Gastrocnemius medialis (tissue), 4 donors: ENCODE data around the gene RBM45. TPM values are rescaled to one million over a fixed set of nuclear protein-coding genes. Genes with fewer than 3 reads are reported as not detected.

Experiments
- ATAC-seq, 2 donors: fragments of 150-250 bp; one replicate each; pipeline ENCODE4 v1.9.1; 2016
- DNase-seq, 2 donors: peaks; one replicate each; pipeline ENCODE4 v3.0.0-alpha.2; 2019
- H3K27ac ChIP-seq, 4 donors: fragments of 200-600 bp; sonication (generic); 1 replicate in 1 of 4; 2 replicates in 3 of 4; pipeline ENCODE4 v1.5.1; 2016 to 2018; ENCODE audit warnings: mild to moderate bottlenecking in 2 of 4, moderate library complexity in 1 of 4
- H3K27me3 ChIP-seq, 3 donors: fragments of 200-600 bp; sonication (generic) in 2 of 3; 1 replicate in 1 of 3; 2 replicates in 2 of 3; pipeline versions ENCODE4 v1.5.1 to v1.6.0; 2016 to 2019; ENCODE audit warnings: mild to moderate bottlenecking in 1 of 3, moderate library complexity in 1 of 3
- H3K36me3 ChIP-seq, 2 donors: fragments of 200-600 bp; sonication (generic) in 1 of 2; one replicate each; pipeline ENCODE4 v1.5.1; 2017 to 2018
- H3K4me1 ChIP-seq, 2 donors: fragments of 200-600 bp; sonication (generic) in 1 of 2; one replicate each; pipeline ENCODE4 v1.5.1; 2016 to 2017; ENCODE audit warnings: mild to moderate bottlenecking in 2 of 2
- H3K4me3 ChIP-seq, 4 donors: fragments of 200-600 bp; sonication (generic) in 3 of 4; 1 replicate in 1 of 4; 2 replicates in 3 of 4; pipeline ENCODE4 v1.5.1; 2016 to 2019; ENCODE audit warnings: mild to moderate bottlenecking in 2 of 4
- H3K9me3 ChIP-seq, 3 donors: fragments of 200-600 bp; sonication (generic) in 2 of 3; 1 replicate in 1 of 3; 2 replicates in 2 of 3; pipeline ENCODE4 v1.5.1; 2016 to 2019
- POLR2A ChIP-seq, 2 donors: fragments of 450-650 bp; IDR thresholded peaks; one replicate each; pipeline ENCODE4 v1.6.1; 2017; ENCODE audit warnings: antibody characterized with exemption in 2 of 2, mild to moderate bottlenecking in 2 of 2, moderate library complexity in 2 of 2
- in situ Hi-C, 4 donors: fragments of 200-750 bp; cut with MboI; loops; one replicate each; pipeline versions ENCODE4 v1.15.0 to v1.8.0; 2017; ENCODE audit warnings: low sequenced_read_pairs in 4 of 4
- intact Hi-C: fragments of 100-400 bp; cut with DNase I; formaldehyde crosslinking; loops from one replicate; pipeline ENCODE4 v1.15.1; 2023; ENCODE audit warnings: low total_unique reads
- total RNA-seq, 4 donors: library from RNA; depleted of rRNA; stranded (reverse); fragments of >200 nt; gene quantifications; one replicate each; pipeline versions ENCODE4 v1.1.0 to v1.2.3, GENCODE V29; 2016
- TF ChIP-seq, protein P1 (sequence below), 5 experiments: fragments of 450-650 bp in 3 of 5; fragments of 200-600 bp in 2 of 5; sonication (generic) in 2 of 5; IDR thresholded peaks in 4 of 5; conservative IDR thresholded peaks in 1 of 5; 1 replicate in 4 of 5; 2 replicates in 1 of 5; pipeline ENCODE4 v1.5.1; 2016 to 2019; ENCODE audit warnings: antibody characterized with exemption in 5 of 5, mild to moderate bottlenecking in 3 of 5, moderate library complexity in 3 of 5

Gene RBM45
- total RNA-seq, 4 donors from 2014 or later, result 2.0 to 8.1 (median 5.5) TPM

DNA sequence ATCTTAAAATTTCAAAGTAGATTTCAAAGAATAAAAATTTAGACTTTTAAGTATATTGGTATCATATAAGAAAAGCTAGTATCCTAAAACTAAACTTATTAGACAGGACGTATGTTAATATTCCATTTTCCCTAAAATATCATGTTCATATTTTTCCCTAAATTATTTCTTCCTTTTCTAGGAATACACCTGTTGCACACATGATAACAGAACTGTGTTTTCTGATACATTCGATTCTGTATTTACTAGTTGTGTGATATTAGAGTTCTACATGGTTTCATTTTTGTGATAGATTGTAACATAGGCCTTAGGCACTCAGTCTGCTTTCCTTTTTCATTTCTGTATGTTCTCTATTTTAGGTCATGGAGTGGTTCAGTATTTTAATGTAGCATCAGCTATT, 10.9 kb downstream of the RBM45 start:
- intact Hi-C loops, result no loop called here
- no peak for TF ChIP-seq POLR2A (IDR thresholded peaks at IDR 0.05)
- TF ChIP-seq, protein P1, sequence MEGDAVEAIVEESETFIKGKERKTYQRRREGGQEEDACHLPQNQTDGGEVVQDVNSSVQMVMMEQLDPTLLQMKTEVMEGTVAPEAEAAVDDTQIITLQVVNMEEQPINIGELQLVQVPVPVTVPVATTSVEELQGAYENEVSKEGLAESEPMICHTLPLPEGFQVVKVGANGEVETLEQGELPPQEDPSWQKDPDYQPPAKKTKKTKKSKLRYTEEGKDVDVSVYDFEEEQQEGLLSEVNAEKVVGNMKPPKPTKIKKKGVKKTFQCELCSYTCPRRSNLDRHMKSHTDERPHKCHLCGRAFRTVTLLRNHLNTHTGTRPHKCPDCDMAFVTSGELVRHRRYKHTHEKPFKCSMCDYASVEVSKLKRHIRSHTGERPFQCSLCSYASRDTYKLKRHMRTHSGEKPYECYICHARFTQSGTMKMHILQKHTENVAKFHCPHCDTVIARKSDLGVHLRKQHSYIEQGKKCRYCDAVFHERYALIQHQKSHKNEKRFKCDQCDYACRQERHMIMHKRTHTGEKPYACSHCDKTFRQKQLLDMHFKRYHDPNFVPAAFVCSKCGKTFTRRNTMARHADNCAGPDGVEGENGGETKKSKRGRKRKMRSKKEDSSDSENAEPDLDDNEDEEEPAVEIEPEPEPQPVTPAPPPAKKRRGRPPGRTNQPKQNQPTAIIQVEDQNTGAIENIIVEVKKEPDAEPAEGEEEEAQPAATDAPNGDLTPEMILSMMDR (IDR thresholded peaks at IDR 0.05 in 4 of 5, conservative IDR thresholded peaks at IDR 0.05 in 1 of 5), result no peak
- in situ Hi-C loops, result no loop called here

DNA sequence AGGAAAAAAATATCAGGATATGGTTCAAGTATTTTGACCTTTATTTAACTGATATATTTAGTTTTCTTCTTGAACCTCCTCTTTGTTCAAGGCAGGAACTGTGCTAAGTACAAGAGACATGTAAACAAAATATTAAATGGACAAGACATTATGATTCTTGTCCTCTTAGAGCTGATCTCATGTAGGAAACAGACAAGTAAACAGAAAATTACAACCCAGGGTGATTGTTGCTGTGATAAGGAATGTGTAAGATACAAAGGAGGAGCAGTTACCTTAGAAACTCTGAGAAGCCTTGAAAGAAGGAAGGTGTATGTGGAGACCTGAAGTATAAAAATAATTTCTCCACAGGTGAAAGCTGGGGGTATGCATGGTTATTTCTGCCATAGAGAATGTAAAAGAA, 12.9 kb downstream of the RBM45 start:
- intact Hi-C loops (no loop called here), in situ Hi-C loops (loop anchor here in 1 of 4 donors (25.0 kb wide), 1 partner anchor 162 kb away; no protein-coding TSS in a partner anchor)
- Histone ChIP-seq H3K9me3 (no peaks in the 10 kb centered on the region), H3K27me3 (no peaks in the 10 kb centered on the region), H3K4me1 (peaks cover 4 to 13% of the 10 kb centered on the region in 2 donors), H3K36me3 (peaks cover 2 to 53% of the 10 kb centered on the region in 2 donors), H3K4me3 (no peak overlapping the region), H3K27ac (no peak overlapping the region)
- no peak for TF ChIP-seq POLR2A (IDR thresholded peaks at IDR 0.05)
- TF ChIP-seq, protein P1 (IDR thresholded peaks at IDR 0.05 in 4 of 5, conservative IDR thresholded peaks at IDR 0.05 in 1 of 5), result no peak
- ATAC-seq (no peak), DNase-seq (no peak)

More for the DNA sequence above, 10.9 kb downstream of the RBM45 start:
- Histone ChIP-seq H3K9me3 (no peaks in the 10 kb centered on the region), H3K36me3 (peaks cover 2 to 53% of the 10 kb centered on the region in 2 donors), H3K27me3 (no peaks in the 10 kb centered on the region), H3K4me1 (no peaks in the 10 kb centered on the region), H3K27ac (no peak overlapping the region), H3K4me3 (no peak overlapping the region)
- ATAC-seq (no peak), DNase-seq (no peak)

DNA sequence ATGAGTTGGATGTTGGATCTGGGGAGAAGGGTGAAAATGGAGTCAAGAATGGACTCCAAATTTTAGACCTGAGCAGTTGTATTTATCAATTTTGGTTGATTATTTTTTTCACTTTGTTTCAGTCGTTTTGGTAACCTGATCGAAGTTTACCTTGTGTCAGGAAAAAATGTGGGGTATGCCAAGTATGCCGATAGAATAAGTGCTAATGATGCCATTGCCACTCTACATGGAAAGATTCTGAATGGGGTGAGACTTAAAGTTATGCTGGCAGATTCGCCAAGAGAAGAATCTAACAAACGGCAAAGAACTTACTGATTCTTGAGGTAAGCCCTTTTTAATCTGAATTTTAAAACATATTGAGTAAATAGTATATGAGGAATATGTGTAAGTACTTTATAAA, 13.6 kb downstream of the RBM45 start:
- intact Hi-C loops, result no loop called here
- peaks cover 2 to 51% of the 10 kb centered on the region in 2 donors for H3K36me3 ChIP-seq

DNA sequence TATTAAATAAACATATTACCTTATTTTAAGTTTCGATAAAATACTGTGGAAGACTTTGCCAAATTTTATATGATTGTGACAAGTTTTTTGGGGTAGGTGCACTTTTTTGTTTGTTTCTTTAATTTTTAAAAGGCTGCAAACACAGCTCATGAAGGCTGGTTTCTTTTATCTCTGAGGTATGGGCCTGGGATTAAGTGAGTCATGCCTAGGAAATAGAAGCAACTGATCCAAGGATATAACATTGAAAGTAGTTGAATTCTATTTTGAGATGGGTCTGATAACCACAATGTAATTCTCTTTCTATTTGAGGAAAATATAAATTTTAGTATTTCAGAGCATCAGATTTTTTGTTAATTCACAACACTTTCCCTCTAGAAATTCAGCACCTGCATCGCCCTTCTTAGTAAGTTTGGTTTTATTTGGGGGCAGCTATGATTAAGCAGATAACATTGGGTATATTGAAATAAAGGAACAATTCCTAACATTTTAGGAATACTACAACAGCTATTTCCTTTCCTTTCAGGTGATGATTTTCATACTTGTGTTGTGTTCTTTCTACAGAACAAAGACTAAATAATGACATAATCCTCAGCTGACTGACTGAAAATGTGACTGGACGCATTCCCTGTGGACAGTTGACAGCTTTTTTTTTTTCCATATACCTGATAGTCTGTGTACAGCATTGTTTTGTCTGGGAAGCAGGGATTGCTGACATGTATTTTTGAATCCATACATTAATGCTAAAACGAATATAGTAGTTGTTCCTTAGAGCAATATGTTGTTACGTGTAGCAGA, 16.8 kb downstream of the RBM45 start:
- Histone ChIP-seq H3K27ac (peak overlapping the region; percentile 25 to 55 (median 44)), H3K27me3 (no peaks in the 10 kb centered on the region), H3K36me3 (peaks cover 0 to 20% of the 10 kb centered on the region in 2 donors), H3K4me3 (no peak overlapping the region), H3K9me3 (no peaks in the 10 kb centered on the region), H3K4me1 (peaks cover 9 to 18% of the 10 kb centered on the region in 2 donors)
- no peak for TF ChIP-seq POLR2A (IDR thresholded peaks at IDR 0.05)
- TF ChIP-seq, protein P1 (IDR thresholded peaks at IDR 0.05 in 4 of 5, conservative IDR thresholded peaks at IDR 0.05 in 1 of 5), result no peak
- no peak for DNase-seq
- intact Hi-C loops (no loop called here), in situ Hi-C loops (loop anchor here in 1 of 4 donors (25.0 kb wide), 1 partner anchor 158 kb away; no protein-coding TSS in a partner anchor)
- ATAC-seq, result peak; percentile 64 to 81

More for the DNA sequence above, 13.6 kb downstream of the RBM45 start:
- in situ Hi-C loops, result loop anchor here in 1 of 4 donors (25.0 kb wide), 1 partner anchor 161 kb away; no protein-coding TSS in a partner anchor
- no peak for DNase-seq
- Histone ChIP-seq H3K9me3 (no peaks in the 10 kb centered on the region), H3K4me3 (no peak overlapping the region), H3K4me1 (peaks cover 4 to 13% of the 10 kb centered on the region in 2 donors), H3K27ac (no peak overlapping the region), H3K27me3 (no peaks in the 10 kb centered on the region)
- no peak for ATAC-seq
- TF ChIP-seq POLR2A (IDR thresholded peaks at IDR 0.05), result no peak
- TF ChIP-seq, protein P1 (IDR thresholded peaks at IDR 0.05 in 4 of 5, conservative IDR thresholded peaks at IDR 0.05 in 1 of 5), result no peak
